NCI-H748 treated with DMSO at 0.1 percent for 48 hours (cell line): Measurements from ENCODE around the gene GAA.

ENCODE experiments used
- DNase-seq: peaks from one replicate; lab custom pipeline; 2025; lab: John Stamatoyannopoulos, UW

GAA gene

DNA sequence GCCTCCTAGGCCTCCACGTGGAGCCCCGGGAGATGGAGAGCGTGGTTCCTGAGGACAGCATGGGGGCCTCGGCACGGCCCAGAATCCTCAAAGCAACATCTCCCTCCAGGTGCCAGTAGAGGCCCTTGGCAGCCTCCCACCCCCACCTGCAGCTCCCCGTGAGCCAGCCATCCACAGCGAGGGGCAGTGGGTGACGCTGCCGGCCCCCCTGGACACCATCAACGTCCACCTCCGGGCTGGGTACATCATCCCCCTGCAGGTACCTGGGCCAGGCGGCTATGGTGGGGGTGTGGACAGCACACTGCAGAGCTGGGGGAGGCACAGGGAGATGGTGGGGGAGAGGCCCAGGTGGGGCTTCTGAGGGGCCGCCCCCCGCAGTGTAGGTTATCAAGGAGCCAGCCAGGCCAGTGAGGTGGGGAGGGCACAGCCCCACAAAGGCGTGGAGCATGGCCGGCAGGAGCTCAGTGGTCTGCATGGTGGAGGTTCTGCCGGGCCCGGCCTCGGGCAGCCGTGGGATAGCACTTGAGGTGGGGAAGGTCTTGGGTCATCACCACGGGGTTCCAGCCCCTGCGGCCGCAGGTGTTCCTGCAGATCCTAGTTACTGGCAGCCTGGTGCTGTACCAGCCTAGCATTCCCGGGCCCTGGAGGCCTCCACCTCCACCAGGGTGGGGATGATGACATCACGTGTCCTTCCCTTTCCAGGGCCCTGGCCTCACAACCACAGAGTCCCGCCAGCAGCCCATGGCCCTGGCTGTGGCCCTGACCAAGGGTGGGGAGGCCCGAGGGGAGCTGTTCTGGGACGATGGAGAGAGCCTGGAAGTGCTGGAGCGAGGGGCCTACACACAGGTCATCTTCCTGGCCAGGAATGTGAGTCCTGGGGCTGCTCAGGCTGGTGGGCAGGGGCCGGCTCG is 16.4 kb downstream of the GAA start:
- DNase-seq = no peak

DNA sequence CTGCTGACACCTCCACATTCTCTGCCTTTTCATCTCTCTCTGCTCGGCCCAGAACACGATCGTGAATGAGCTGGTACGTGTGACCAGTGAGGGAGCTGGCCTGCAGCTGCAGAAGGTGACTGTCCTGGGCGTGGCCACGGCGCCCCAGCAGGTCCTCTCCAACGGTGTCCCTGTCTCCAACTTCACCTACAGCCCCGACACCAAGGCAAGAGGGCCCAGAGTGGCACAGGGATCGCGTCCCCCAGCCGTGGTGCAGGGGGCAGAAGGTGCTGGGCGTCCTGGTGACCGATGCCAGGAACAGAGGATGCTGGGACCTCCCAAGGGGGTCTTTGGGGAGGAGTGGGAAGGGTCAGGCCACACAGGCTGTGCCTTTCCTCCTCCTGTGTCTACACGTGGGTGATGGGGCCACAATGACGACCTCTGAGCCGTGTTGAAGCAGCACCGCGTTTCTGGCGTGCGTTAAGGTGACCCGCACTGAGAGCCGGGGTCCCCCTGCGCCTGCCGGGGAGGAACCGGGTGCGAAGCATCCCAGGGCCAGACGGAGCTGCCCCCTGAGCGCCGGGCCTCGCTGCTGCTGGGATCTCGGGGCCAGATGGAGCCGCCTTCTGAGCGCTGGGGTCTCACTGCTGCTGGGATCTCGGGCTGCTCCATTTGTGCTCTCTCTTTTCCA is 17.4 kb downstream of the GAA start:
- DNase-seq = no peak

DNA sequence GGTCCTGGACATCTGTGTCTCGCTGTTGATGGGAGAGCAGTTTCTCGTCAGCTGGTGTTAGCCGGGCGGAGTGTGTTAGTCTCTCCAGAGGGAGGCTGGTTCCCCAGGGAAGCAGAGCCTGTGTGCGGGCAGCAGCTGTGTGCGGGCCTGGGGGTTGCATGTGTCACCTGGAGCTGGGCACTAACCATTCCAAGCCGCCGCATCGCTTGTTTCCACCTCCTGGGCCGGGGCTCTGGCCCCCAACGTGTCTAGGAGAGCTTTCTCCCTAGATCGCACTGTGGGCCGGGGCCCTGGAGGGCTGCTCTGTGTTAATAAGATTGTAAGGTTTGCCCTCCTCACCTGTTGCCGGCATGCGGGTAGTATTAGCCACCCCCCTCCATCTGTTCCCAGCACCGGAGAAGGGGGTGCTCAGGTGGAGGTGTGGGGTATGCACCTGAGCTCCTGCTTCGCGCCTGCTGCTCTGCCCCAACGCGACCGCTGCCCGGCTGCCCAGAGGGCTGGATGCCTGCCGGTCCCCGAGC is 17.9 kb downstream of the GAA start:
- DNase-seq = no peak

DNA sequence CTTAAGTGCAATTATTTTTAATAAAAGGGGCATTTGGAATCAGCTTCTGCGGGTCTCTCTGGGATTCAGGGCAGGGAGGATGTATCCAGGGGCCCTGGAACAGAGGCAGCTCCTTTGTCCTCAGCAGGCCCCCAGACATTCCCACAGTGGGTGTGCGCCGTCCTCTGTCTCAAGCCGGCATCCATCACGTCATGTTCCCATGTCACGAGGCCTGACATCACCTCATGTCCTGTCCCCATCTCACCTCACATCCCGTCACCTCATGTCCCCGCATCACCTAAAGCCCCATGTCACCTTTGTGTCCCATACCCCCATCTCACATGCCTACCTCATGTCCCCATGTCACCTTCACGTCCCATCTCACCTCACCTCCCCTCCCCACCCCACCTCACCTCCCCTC is 18.5 kb downstream of the GAA start:
- DNase-seq = no peak

DNA sequence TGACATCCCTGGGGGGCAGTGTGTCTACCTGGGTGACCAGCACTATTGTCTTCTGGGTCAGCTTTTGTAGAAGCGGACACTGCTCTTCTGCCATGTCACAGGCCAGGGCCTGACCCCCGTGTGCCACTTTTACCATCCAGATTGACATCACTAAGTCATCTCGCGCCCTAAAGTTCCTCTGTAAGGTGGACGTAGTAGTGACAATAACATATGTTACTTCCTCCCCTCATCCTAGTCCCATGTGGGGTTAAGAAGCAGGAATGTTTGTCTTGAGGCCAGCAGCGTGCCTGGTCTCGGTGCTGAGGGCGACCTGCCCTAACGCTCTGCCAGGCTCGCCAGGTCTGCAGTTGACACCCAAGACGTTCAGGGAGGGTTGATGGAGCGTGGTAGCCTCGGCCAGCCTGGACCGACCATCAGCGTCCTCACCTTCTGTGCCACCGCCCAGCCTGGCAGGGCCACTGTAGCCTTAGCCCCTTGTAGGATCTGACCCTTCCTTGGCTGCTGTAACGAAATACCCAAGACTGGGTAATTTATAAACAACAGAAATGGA is 20.7 kb downstream of the GAA start:
- DNase-seq = no peak

DNA sequence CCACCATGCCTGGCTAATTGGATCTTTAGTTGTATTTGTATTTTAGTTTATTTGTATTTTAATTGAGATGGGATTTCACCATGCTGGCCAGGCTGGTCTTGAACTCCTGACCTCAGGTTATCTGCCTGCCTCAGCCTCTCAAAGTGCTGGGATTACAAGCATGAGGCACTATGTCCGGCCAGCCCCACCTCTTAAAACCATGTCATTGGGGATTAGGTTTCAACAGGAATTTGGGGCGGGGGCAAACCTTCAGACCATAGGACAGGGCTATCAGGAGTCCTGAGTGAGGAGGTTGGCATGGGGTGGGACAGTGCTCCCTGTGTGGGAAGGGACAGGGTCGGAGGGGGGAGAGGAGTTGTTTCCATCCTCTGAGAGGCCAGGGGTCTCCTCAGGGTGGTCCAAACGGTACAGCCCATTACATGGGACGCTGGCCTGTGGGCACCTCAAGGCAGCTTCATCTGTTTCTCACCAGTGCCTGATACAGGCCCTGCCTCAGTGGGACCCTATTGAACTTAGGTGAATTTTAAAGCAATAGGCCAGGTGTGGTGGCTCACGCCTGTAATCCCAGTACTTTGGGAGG is 21.6 kb downstream of the GAA start:
- DNase-seq = no peak

DNA sequence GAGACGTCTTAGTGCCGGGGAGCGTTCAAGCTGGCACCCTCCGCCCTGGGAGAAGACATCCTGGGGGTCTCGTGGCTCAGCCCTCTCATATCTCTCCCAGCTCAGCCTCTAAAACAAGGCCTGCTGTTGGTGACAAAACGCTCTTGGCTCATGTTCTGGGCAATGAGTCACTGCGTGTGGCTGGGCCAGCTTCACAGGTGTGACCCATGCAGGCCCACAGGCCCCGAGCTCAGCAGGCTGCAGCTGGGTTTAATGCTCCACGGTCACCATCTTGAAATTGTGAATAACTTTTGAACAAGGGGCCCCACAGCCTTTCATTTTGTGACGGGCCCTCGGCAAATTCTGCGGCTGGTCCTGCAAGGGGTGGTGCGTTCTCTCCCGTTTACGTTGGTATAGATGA is 22.4 kb downstream of the GAA start:
- no peak for DNase-seq

DNA sequence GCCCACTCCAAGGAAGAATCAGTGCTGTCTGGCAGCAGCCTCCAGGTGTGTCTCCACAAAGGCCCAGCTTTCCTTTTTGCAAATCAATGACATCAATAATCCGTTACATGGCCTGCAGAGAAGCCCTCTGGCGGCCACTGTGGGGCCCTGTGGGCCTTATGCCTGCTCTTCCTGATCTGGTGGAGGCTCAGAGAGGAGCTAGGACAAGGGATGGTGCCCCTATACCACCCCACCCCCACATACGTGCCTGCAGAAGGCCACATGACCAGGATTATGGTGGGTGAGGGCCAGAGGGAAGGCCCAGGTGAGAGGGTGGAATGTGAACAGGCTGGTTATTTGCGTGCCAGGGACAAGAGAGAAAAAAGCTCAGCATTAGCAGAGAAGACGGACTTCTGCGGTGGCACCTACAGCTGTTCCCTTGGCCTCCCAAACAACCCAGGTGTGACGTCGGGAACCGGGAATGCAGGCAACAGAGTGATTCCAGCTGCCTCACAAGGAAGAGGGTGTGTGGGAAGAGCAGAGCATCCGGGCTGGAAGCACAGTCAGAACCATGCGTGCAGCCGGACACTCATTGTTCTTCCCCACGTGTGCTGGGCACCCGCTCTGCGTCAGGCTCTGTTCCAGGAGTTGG is 23.1 kb downstream of the GAA start:
- DNase-seq = no peak

DNA sequence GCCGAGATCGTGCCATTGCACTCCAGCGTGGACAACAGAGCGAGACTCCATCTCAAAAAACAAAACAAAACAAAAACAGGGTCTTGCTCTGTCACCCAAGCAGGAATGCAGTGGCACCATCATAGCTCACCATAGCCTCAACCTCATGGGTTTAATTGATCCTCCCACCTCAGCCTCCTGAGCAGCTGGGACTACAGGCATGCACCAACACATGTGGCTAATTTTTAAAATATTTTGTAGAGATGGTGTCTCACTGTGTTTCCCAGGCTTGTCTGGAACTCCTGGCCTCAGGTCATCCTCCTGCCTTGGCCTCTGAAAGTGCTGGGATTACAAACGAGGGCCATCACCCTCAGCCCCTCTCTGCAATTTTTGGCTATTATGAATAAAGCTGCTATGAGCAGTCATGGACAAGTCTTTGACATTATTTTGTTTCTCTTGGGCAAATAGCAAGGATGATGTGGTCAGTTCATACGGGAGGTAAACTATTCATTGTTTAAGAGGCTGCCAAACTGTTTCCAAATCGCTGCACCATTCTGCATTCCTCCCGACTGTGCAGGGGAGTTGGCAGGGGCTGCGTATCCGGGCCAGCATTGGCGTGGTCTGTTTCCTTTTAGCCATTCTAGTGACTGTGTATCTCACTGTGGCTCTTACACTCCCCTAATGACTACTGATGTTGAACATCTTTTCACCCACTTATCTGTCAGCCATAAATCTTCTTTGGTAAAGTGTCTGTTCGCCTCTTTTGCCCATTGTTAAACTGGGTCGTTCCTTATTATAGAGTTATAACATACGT is 24.5 kb downstream of the GAA start:
- DNase-seq = no peak

DNA sequence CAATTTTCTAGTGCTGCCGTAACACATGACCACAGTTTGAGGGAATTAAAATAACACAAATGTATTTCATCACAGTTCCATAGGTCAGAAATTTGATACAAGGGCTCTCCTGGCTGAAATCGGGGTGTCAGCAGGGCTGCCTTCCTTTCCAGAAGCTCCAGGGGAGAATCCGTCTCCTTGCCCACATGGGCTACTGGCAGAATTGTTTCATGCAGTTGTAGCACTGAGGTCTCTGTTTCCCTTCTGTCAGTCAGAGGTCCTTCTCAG is 25.0 kb downstream of the GAA start:
- no peak for DNase-seq

DNA sequence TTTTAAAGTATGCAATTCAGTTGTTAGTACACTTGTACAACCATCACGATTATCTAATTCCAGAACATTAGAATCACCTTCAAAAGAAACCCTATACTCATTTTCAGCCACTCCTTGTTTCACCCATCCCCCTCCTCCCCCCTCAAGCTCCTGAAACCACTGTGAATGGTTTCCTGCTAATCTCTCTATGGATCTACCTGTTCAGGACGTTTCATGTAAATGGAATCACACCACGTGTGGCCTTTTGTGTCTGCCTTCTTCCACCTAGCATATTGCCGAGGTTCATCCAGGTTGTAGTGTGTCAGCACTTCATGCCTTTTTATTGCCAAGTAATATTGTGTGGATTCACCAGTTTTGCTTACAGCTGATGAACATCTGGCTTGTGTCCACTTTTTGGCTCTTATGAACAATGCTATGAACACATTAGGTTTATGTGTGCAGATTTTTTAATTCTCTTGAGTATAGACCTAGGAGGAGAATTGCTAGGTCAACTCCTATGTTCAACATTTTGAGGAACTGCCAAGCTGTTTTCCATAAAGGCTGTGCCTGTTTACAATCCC is 27.7 kb downstream of the GAA start:
- no peak for DNase-seq

DNA sequence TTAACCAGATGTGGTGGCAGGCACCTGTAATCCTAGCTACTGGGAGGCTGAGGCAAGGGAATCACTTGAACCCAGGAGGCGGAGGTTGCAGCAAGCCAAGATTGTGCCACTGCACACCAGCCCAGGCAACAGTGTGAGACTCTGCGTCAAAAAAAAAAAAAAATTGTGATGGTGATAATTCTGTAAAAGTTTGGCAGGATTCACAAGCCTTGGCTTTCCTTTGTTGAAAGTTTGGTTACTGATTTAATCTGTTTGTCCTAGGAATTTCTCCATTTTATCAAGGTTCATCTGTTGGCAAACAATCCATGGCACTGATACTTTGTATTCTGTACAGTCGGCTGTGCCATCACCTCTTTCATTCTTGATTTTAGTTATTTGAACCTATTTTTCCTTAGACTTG is 29.6 kb downstream of the GAA start:
- DNase-seq = no peak

DNA sequence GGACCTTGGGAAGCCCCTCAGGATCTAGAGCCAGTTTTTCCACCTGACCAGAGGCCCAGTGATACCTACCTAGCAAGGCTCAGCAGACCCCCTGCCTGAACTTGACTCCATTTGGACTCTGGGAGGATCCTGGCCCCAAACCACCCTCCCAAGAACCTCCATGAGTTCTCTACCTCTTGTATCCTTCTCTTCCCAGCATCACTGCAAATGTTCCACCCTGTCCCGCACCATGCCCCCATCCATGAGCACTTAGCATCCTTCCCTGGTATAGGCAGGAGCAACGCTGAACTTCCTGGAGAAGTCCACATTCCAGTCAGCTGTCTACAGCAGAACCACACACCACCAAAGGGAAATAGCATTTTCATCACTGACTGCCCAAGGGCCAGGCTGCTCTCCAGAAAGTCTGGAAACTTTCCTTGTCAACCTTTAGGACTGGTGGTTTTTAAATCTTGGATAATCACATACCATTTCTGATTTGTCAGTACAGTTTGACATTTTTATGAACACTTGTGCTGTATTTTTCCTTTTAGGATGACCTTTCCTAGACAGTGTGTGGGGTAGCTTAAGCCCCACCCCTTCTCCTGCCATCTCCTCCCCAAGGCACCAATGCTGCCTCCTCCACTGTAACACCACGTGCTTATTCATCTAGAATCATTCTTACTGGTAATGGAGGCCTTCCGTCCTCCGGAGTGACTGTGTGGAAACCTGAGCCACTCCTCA is 31.7 kb downstream of the GAA start:
- no peak for DNase-seq

DNA sequence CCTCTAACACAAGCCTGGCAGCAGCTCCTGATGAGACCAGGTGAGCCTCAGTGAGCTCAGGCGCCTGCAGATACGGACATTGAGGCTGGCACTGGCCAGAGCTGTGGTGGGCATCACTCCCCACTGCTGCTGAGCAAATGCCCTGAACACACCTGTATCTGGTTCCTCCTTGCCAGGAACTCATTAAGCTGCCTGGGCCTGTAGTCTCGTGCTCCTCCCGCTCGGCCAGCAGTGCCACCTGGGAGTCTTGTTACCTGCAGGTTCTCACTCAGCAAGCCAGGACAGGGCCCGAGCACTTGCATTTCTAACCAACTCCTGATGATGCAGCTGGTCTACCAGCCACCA is 32.2 kb downstream of the GAA start:
- no peak for DNase-seq

DNA sequence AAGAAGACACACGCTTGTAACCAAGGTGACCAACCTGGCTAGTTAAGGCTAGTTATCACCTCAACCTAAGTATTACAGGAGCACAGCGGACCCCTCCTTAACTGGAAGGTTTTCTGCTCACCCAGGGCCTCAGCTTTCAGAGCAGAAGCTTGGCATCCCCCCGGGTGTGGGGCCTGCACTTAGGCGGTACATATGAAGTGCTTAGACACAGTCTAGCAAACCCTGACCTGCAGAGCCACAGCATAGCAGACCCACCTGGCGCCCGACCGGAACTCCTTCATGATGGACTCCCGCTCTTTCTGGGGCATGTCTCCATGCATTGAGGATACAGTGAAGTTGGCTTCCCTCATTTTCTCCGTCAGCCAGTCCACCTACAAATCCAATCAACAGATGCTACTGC is 35.8 kb downstream of the GAA start:
- no peak for DNase-seq

DNA sequence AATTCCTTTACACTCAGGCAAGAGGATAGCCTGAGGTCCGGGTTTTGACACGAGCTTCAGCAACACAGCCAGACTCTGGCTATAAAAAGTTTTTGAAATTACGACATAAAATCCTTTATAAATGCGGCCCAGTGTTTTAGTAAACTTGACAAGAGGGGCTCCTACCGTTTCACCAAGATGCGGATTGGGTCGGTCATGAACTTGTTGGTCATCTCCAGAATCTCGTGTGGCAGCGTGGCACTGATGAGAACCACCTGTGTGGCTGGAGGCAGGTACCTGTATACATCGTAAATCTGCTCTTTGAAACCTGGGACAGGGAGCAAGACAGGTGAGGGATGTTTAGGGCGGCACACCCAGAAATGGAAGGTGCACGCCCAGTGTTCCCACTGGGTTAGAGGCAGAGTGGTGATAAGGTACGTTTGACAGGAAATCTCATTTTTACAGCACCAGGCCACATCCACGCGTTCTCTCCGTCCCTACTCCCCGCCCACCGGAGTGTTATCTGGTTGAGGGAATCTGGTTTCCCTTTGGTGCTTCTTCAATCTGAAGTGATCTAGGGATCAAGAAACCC is 37.6 kb downstream of the GAA start:
- DNase-seq = no peak

DNA sequence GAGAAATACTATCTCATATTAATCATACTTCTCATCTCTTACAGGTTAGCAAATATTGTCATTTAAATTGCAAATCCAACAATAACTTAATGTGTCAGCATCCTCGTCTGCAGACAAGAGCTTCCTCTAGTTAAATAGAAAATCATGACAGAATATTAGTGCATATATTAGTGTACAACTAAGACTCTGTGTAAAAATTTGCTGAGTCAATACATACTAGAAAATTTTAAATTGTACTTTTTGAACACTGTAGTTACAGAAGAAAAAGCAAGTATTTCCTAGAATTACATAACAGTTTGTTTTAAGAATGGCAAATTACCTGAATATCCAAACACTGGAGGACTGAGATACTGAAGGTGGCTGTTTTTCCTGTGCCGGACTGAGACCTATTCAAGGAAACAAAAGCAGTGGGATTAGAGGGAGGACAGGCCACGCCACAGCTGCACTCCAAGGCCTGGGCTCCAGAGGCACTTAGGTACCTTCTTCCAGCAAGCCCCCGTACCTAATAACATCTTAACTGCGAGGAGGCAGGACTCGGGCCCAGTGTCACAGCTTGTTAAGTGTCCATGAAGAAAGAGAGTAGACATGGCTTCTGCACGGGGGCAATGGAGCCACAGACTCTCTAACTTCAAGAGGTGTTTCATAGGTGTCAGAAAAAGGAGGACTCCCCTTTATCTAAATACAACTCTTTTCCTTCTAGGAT is 40.2 kb downstream of the GAA start:
- DNase-seq = no peak

DNA sequence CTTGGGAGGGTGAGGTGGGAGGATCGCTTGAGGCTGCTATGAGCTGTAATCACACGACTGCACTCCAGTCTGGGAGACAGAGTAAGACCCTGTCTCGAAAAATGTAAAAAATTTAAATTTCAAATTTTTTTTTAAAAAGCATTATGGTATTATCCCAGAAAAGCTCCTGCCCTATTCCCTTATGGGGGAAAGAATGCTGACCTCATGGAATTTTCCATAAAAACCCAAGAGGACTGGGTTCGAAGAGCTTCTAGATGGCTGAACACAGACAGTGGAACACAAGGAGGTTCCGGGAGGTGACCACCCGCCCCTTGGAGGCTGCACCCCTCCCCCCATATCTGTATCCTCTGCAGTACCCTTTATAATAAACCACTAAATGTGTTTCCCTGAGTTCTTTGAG is 41.5 kb downstream of the GAA start:
- no peak for DNase-seq
